ENCODE measurements around the gene HHAT.

HHAT gene

GRCh38 chr1:210541680-210542358, 213.1 kb downstream of the HHAT start:
- Histone ChIP-seq H3K9ac (ENCODE audit: low read length) (peak overlapping the region; percentile 51), H3K4me3 (ENCODE audit: low read depth, low read length) (no peak overlapping the region), H3K27me3 (ENCODE audit: control insufficient read depth, insufficient read depth, low read length) (no peaks in the 10 kb centered on the region), H3K36me3 (ENCODE audit: control insufficient read depth, insufficient read depth, low read length) (no peaks in the 10 kb centered on the region), H3K4me1 (ENCODE audit: control insufficient read depth, insufficient read depth, low read length) (peaks cover 6% of the 10 kb centered on the region), H3K9me3 (ENCODE audit: control insufficient read depth, insufficient read depth, low read depth, low read length) (no peaks in the 10 kb centered on the region), H3K27ac (ENCODE audit: low read depth, low read length) (no peak overlapping the region)

- Histone ChIP-seq H3K36me3 (ENCODE audit: control insufficient read depth, insufficient read depth, low read length) (no peaks in the 10 kb centered on the region), H3K9me3 (ENCODE audit: control insufficient read depth, insufficient read depth, low read depth, low read length) (no peaks in the 10 kb centered on the region), H3K9ac (ENCODE audit: low read length) (no peak overlapping the region), H3K27ac (ENCODE audit: low read depth, low read length) (no peak overlapping the region), H3K27me3 (ENCODE audit: control insufficient read depth, insufficient read depth, low read length) (no peaks in the 10 kb centered on the region), H3K4me3 (ENCODE audit: low read depth, low read length) (no peak overlapping the region), H3K4me1 (ENCODE audit: control insufficient read depth, insufficient read depth, low read length) (no peaks in the 10 kb centered on the region; the same call in 1 of the 2 replicates)
These were observed 223.2 kb downstream of the HHAT start for GRCh38 chr1:210551899-210552298.

DNA sequence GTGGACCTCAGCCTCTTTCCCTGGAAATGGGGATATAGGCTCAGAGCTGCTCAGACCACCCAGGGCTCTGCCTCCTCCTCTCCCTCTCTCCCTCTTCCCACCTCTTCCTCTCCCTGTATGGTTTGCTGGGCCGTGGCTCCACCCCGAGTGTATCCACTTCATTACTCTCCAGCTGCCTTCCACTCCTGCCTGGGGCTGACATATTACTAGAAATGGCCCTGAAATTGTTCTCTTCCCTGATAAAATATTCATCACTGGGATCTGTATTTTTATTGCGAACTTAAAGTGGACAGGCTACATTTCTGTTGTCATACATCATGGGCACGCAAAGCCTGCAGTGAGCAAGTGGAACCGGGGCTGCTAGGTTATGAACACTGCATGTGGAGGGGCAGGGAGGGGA, 225.0 kb downstream of the HHAT start:
- no peaks in the 10 kb centered on the region; the same call in 1 of the 2 replicates for H3K4me1 ChIP-seq (ENCODE audit: control insufficient read depth, insufficient read depth, low read length)
- H3K27me3 ChIP-seq (ENCODE audit: control insufficient read depth, insufficient read depth, low read length): no peaks in the 10 kb centered on the region
- no peaks in the 10 kb centered on the region for H3K36me3 ChIP-seq (ENCODE audit: control insufficient read depth, insufficient read depth, low read length)
- no peak overlapping the region for H3K27ac ChIP-seq (ENCODE audit: low read depth, low read length)
- no peaks in the 10 kb centered on the region for H3K9me3 ChIP-seq (ENCODE audit: control insufficient read depth, insufficient read depth, low read depth, low read length)
- no peak overlapping the region for H3K9ac ChIP-seq (ENCODE audit: low read length)
- H3K4me3 ChIP-seq (ENCODE audit: low read depth, low read length): no peak overlapping the region

GRCh38 chr1:210554382-210554781, 225.7 kb downstream of the HHAT start:
- H3K4me3 ChIP-seq (ENCODE audit: low read depth, low read length): no peak overlapping the region
- no peaks in the 10 kb centered on the region for H3K27me3 ChIP-seq (ENCODE audit: control insufficient read depth, insufficient read depth, low read length)
- H3K27ac ChIP-seq (ENCODE audit: low read depth, low read length): no peak overlapping the region
- no peaks in the 10 kb centered on the region for H3K36me3 ChIP-seq (ENCODE audit: control insufficient read depth, insufficient read depth, low read length)
- no peak overlapping the region for H3K9ac ChIP-seq (ENCODE audit: low read length)
- no peaks in the 10 kb centered on the region for H3K9me3 ChIP-seq (ENCODE audit: control insufficient read depth, insufficient read depth, low read depth, low read length)
- no peaks in the 10 kb centered on the region; the same call in 1 of the 2 replicates for H3K4me1 ChIP-seq (ENCODE audit: control insufficient read depth, insufficient read depth, low read length)

DNA sequence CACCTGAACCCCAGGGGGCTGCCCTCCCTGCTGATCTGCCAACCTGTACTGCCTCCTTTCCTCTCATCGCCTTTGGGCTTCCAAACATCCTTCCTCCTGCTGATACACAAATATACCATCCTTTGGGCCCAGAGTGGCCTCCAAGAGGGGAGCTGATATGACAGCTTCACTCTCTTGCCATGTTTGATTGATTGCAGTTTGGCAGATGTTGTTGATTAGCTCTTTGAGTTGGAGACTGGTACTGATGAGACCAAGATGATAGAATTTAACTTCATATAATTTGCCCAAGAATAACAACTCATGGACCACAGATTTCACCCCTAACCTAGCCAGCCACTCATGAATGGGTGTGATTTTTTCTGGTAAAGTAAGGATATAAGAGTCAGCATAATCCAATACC, 227.8 kb downstream of the HHAT start:
- no peak overlapping the region for H3K27ac ChIP-seq (ENCODE audit: low read depth, low read length)
- no peaks in the 10 kb centered on the region; the same call in 1 of the 2 replicates for H3K4me1 ChIP-seq (ENCODE audit: control insufficient read depth, insufficient read depth, low read length)
- H3K4me3 ChIP-seq (ENCODE audit: low read depth, low read length): no peak overlapping the region
- no peak overlapping the region for H3K9ac ChIP-seq (ENCODE audit: low read length)
- H3K27me3 ChIP-seq (ENCODE audit: control insufficient read depth, insufficient read depth, low read length): no peaks in the 10 kb centered on the region
- no peaks in the 10 kb centered on the region for H3K9me3 ChIP-seq (ENCODE audit: control insufficient read depth, insufficient read depth, low read depth, low read length)
- H3K36me3 ChIP-seq (ENCODE audit: control insufficient read depth, insufficient read depth, low read length): no peaks in the 10 kb centered on the region

- Histone ChIP-seq H3K9ac (ENCODE audit: low read length) (no peak overlapping the region), H3K36me3 (ENCODE audit: control insufficient read depth, insufficient read depth, low read length) (no peaks in the 10 kb centered on the region), H3K9me3 (ENCODE audit: control insufficient read depth, insufficient read depth, low read depth, low read length) (no peaks in the 10 kb centered on the region), H3K27me3 (ENCODE audit: control insufficient read depth, insufficient read depth, low read length) (no peaks in the 10 kb centered on the region), H3K4me3 (ENCODE audit: low read depth, low read length) (no peak overlapping the region), H3K4me1 (ENCODE audit: control insufficient read depth, insufficient read depth, low read length) (no peaks in the 10 kb centered on the region; the same call in 1 of the 2 replicates), H3K27ac (ENCODE audit: low read depth, low read length) (no peak overlapping the region)
These were observed 228.8 kb downstream of the HHAT start for GRCh38 chr1:210557426-210558077.

DNA sequence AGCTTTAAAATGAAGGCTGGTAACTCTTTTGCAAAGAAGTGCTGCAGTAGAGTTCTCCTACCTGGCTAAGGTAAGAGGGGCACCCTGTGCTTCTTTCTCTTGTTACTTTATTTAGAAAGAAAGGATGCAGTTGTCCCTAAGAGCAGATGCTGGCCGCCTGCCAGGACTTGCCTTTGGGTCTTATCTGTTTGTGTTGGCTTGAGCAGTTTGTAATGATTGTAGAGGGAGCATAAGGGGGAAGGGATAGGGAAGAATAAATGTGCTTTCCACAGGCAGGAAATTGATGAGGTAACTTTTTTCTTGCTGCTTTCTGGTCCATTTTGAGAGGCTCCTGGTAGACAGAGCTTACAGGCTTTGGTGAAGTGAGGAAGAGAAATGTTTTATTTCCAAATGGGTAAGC, 229.6 kb downstream of the HHAT start:
- Histone ChIP-seq H3K27me3 (ENCODE audit: control insufficient read depth, insufficient read depth, low read length) (no peaks in the 10 kb centered on the region), H3K9ac (ENCODE audit: low read length) (no peak overlapping the region), H3K27ac (ENCODE audit: low read depth, low read length) (no peak overlapping the region), H3K4me3 (ENCODE audit: low read depth, low read length) (no peak overlapping the region), H3K9me3 (ENCODE audit: control insufficient read depth, insufficient read depth, low read depth, low read length) (no peaks in the 10 kb centered on the region), H3K4me1 (ENCODE audit: control insufficient read depth, insufficient read depth, low read length) (no peaks in the 10 kb centered on the region; the same call in 1 of the 2 replicates), H3K36me3 (ENCODE audit: control insufficient read depth, insufficient read depth, low read length) (no peaks in the 10 kb centered on the region)

GRCh38 chr1:210565306-210565705, 236.6 kb downstream of the HHAT start:
- H3K27me3 ChIP-seq (ENCODE audit: control insufficient read depth, insufficient read depth, low read length): no peaks in the 10 kb centered on the region
- H3K9me3 ChIP-seq (ENCODE audit: control insufficient read depth, insufficient read depth, low read depth, low read length): no peaks in the 10 kb centered on the region
- no peak overlapping the region for H3K9ac ChIP-seq (ENCODE audit: low read length)
- no peak overlapping the region for H3K27ac ChIP-seq (ENCODE audit: low read depth, low read length)
- no peak overlapping the region for H3K4me3 ChIP-seq (ENCODE audit: low read depth, low read length)
- H3K36me3 ChIP-seq (ENCODE audit: control insufficient read depth, insufficient read depth, low read length): no peaks in the 10 kb centered on the region
- no peaks in the 10 kb centered on the region for H3K4me1 ChIP-seq (ENCODE audit: control insufficient read depth, insufficient read depth, low read length)

- no peaks in the 10 kb centered on the region for H3K4me1 ChIP-seq (ENCODE audit: control insufficient read depth, insufficient read depth, low read length)
- no peaks in the 10 kb centered on the region for H3K27me3 ChIP-seq (ENCODE audit: control insufficient read depth, insufficient read depth, low read length)
- no peaks in the 10 kb centered on the region for H3K9me3 ChIP-seq (ENCODE audit: control insufficient read depth, insufficient read depth, low read depth, low read length)
- H3K36me3 ChIP-seq (ENCODE audit: control insufficient read depth, insufficient read depth, low read length): no peaks in the 10 kb centered on the region
- H3K9ac ChIP-seq (ENCODE audit: low read length): no peak overlapping the region
- H3K27ac ChIP-seq (ENCODE audit: low read depth, low read length): no peak overlapping the region
- H3K4me3 ChIP-seq (ENCODE audit: low read depth, low read length): no peak overlapping the region
These were observed 239.9 kb downstream of the HHAT start for GRCh38 chr1:210568631-210569030.

DNA sequence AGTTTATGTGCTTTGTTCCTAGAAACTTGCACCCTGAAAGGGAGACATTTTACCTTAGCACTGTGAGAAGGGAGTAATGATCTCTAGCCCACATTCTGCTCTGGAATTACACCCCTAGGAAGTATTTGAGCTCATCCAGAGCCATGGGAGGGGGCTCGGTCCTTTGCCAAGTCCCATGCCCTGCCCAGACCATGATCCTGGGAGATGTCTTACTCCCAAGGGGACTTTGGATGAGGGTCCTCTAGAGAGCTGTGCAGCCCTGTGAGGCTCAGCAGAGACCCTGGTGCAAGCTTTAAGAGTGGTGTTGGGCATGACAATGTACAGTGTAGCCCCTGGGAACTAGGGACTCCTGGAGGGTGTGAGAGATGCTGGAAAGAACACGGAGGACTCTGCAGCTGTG, 241.4 kb downstream of the HHAT start:
- H3K36me3 ChIP-seq (ENCODE audit: control insufficient read depth, insufficient read depth, low read length): no peaks in the 10 kb centered on the region
- no peak overlapping the region for H3K9ac ChIP-seq (ENCODE audit: low read length)
- no peaks in the 10 kb centered on the region for H3K27me3 ChIP-seq (ENCODE audit: control insufficient read depth, insufficient read depth, low read length)
- no peaks in the 10 kb centered on the region for H3K9me3 ChIP-seq (ENCODE audit: control insufficient read depth, insufficient read depth, low read depth, low read length)
- no peak overlapping the region for H3K27ac ChIP-seq (ENCODE audit: low read depth, low read length)
- no peaks in the 10 kb centered on the region for H3K4me1 ChIP-seq (ENCODE audit: control insufficient read depth, insufficient read depth, low read length)
- no peak overlapping the region for H3K4me3 ChIP-seq (ENCODE audit: low read depth, low read length)

DNA sequence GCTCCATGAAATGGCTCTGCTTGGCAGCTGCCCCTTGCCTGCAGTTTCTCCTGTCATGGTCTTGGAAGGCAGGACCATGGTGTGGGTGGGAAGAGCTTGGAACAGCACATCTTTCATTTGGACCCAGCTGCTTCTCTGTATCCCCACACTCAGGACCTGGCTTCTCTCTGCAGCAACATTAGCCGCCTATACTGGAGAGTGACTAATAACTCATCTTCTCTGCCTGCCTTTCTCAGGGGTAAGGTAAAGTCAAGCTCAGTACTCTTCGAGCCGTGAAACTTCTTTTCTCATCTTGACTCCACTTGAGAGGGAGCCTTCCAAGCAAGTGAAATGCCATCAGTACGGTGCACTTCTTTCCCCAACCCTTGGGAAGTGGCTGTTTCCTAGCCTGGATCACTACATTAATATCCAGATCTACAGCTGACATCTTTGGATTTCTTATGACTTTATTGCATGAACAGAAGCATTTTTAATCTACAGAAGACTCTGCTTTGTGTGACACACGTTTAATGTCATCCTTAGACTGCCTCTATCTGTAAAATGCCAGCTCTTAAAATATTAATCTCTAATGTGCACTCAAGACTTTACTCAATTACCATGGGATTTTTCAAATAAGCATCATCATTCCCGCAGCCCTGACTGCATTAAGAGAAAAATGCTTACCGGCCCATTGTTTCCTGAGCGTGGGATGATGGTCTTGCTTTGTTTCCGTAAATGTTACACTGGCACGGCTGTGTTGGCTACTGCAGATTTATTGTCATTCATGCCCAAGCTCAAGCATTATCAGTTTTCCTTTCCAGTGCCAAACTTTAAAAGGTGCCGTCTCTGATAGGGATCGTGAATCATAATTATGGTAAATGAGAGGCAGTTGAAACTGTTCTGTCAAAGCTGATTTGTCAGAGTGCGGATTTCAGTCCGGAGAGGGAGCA, 242.9 kb downstream of the HHAT start:
- no peaks in the 10 kb centered on the region for H3K4me1 ChIP-seq (ENCODE audit: control insufficient read depth, insufficient read depth, low read length)
- no peak overlapping the region for H3K27ac ChIP-seq (ENCODE audit: low read depth, low read length)
- no peaks in the 10 kb centered on the region for H3K36me3 ChIP-seq (ENCODE audit: control insufficient read depth, insufficient read depth, low read length)
- H3K9me3 ChIP-seq (ENCODE audit: control insufficient read depth, insufficient read depth, low read depth, low read length): 0 out of 2 replicates have a peak, but pooled peaks cover 7% of the 10 kb centered on the region
- H3K9ac ChIP-seq (ENCODE audit: low read length): no peak overlapping the region
- no peaks in the 10 kb centered on the region for H3K27me3 ChIP-seq (ENCODE audit: control insufficient read depth, insufficient read depth, low read length)
- no peak overlapping the region for H3K4me3 ChIP-seq (ENCODE audit: low read depth, low read length)
